ENCODE data around the gene PRAMEF33.
"Not testable (repeated sequence)": the region's sequence is repeated elsewhere in the genome, so short reads cannot be mapped to it uniquely, and the experiment has no call there.

GRCh38 chr1:13289030-13289429 lies 14.3 kb upstream of the PRAMEF33 start:
- not testable (repeated sequence) for TF ChIP-seq CTCF, EZH2 (IDR thresholded peaks at IDR 0.05)
